AG04450 (cell line): ENCODE data around the gene STIP1. TPM values are rescaled to one million over a fixed set of nuclear protein-coding genes. Genes with fewer than 3 reads are reported as not detected.

Source experiments
- CTCF ChIA-PET: fragments of 300-600, 350-600 bp; formaldehyde crosslinking; extraction: SDS; loops from one replicate; lab custom pipeline; 2022; ENCODE audit warnings: antibody characterized with exemption, inconsistent platforms; lab: Charles Lee
- POLR2A ChIA-PET: fragments of 350-600 bp; formaldehyde crosslinking; extraction: SDS; loops from one replicate; lab custom pipeline; 2021; ENCODE audit warnings: antibody characterized with exemption, inconsistent platforms; lab: Yijun Ruan, JAX
- DNase-seq: peaks from one replicate; pipeline ENCODE4 v3.0.0-alpha.2; 2011; ENCODE audit warnings: low read depth, low spot score
- H3K27ac ChIP-seq: one replicate; pipeline ENCODE4 v1.5.1; 2012; ENCODE audit warnings: low read depth, low read length, control low read depth
- H3K27me3 ChIP-seq: one replicate; pipeline ENCODE4 v1.6.0; 2012; ENCODE audit warnings: low read length; ENCODE audit not compliant: control insufficient read depth, insufficient read depth
- H3K4me3 ChIP-seq: 2 replicates; pipeline ENCODE4 v1.5.1; 2011; ENCODE audit warnings: mild to moderate bottlenecking, low read depth, low read length, control low read depth
- H3K9me3 ChIP-seq: 2 replicates; pipeline ENCODE4 v1.5.1; 2012; ENCODE audit warnings: low read length; ENCODE audit not compliant: control insufficient read depth, insufficient read depth
- CTCF ChIP-seq: IDR thresholded peaks from 2 replicates; pipeline ENCODE4 v1.5.1; 2011; ENCODE audit warnings: low read depth, low read length, control low read depth, inconsistent platforms
- polyA plus RNA-seq: library from polyadenylated mRNA; depleted of rRNA; stranded (reverse); fragments of >200 nt; gene quantifications from 2 replicates; pipeline ENCODE4 v1.2.3, GENCODE V29; 2011

The STIP1 gene
- polyA plus RNA-seq, 1 experiment: 171 TPM

GRCh38 chr11:64223001-64223651 is 37.2 kb downstream of the STIP1 start:
- Histone ChIP-seq H3K4me3 (no peak overlapping the region), H3K9me3 (no peaks in the 10 kb centered on the region; the same call in 1 of the 2 replicates), H3K27ac (no peak overlapping the region), H3K27me3 (no peaks in the 10 kb centered on the region)
- CTCF ChIA-PET: interaction anchor here (0.5 to 2.1 kb wide), 4 partner anchors 78 to 316 kb away, joined by 3 to 6 read pairs (median 4); partner anchors contain the start of gene CATSPERZ
- DNase-seq: no peak
- POLR2A ChIA-PET: interaction anchor here (1.5 to 1.8 kb wide), 2 partner anchors 13 to 35 kb away, joined by 4 to 6 read pairs; no protein-coding TSS in a partner anchor
- no peak for TF ChIP-seq CTCF

- no peaks in the 10 kb centered on the region; the same call in 1 of the 2 replicates for H3K9me3 ChIP-seq
- DNase-seq: no peak
- POLR2A ChIA-PET: interaction anchor here (0.5 to 1.8 kb wide), 3 partner anchors 7 to 36 kb away, joined by 4 to 6 read pairs (median 6); no protein-coding TSS in a partner anchor
- H3K27ac ChIP-seq: no peak overlapping the region
- H3K27me3 ChIP-seq: no peaks in the 10 kb centered on the region
- no peak for TF ChIP-seq CTCF
- H3K4me3 ChIP-seq: no peak overlapping the region
- CTCF ChIA-PET: interaction anchor here (1.0 to 3.8 kb wide), 3 partner anchors 19 to 78 kb away, joined by 3 to 13 read pairs (median 6); partner anchors contain the start of gene CATSPERZ
These were observed 38.4 kb downstream of the STIP1 start for GRCh38 chr11:64224151-64224890.

- H3K9me3 ChIP-seq: no peaks in the 10 kb centered on the region; the same call in 1 of the 2 replicates
- H3K27ac ChIP-seq: no peak overlapping the region
- no peak for TF ChIP-seq CTCF
- DNase-seq: no peak
- POLR2A ChIA-PET: interaction anchor here (0.5 to 2.2 kb wide), 5 partner anchors 8 to 40 kb away, joined by 4 to 8 read pairs (median 6); partner anchors contain the start of gene STIP1
- CTCF ChIA-PET: interaction anchor here (2.1 to 3.8 kb wide), 2 partner anchors 20 to 76 kb away, joined by 6 to 13 read pairs; partner anchors contain the start of gene CATSPERZ
- H3K4me3 ChIP-seq: peak overlapping the region; percentile 89
- no peaks in the 10 kb centered on the region for H3K27me3 ChIP-seq
These were observed 39.1 kb downstream of the STIP1 start for GRCh38 chr11:64224891-64225607.

- peak within 1 kb of the TSS; percentile 89 for H3K4me3 ChIP-seq
- H3K9me3 ChIP-seq: no peaks in the 10 kb centered on the region; the same call in 1 of the 2 replicates
- H3K27ac ChIP-seq: peak within 1 kb of the TSS; percentile 21
- POLR2A ChIA-PET: interaction anchor here (0.6 to 2.2 kb wide), 7 partner anchors 11 to 79 kb away, joined by 3 to 8 read pairs (median 5); partner anchors contain the start of gene STIP1
- peak; percentile 27 for DNase-seq
- CTCF ChIA-PET: interaction anchor here (1.0 to 3.8 kb wide), 3 partner anchors 21 to 78 kb away, joined by 3 to 13 read pairs (median 4); no protein-coding TSS in a partner anchor
- TF ChIP-seq CTCF: peak; percentile 21
- H3K27me3 ChIP-seq: no peaks in the 10 kb centered on the region
These were observed 39.9 kb downstream of the STIP1 start, which contains the start of the genes NUDT22 and TRPT1 for GRCh38 chr11:64225608-64226506. TSS of gene NUDT22 (plus strand) at chr11:64226274. CDS start at chr11:64226653, 379 bp downstream. TSS of gene TRPT1 (minus strand) at chr11:64226186. CDS start at chr11:64225860, 326 bp downstream.
